ENCODE data around the gene KRTAP5-6. TPM values are rescaled to one million over a fixed set of nuclear protein-coding genes. Genes with fewer than 3 reads are reported as not detected.

Gene KRTAP5-6
- total and polyA plus RNA-seq, 2 donors (not counting 1 experiment from before 2014, with no cell fraction given): not detected

DNA sequence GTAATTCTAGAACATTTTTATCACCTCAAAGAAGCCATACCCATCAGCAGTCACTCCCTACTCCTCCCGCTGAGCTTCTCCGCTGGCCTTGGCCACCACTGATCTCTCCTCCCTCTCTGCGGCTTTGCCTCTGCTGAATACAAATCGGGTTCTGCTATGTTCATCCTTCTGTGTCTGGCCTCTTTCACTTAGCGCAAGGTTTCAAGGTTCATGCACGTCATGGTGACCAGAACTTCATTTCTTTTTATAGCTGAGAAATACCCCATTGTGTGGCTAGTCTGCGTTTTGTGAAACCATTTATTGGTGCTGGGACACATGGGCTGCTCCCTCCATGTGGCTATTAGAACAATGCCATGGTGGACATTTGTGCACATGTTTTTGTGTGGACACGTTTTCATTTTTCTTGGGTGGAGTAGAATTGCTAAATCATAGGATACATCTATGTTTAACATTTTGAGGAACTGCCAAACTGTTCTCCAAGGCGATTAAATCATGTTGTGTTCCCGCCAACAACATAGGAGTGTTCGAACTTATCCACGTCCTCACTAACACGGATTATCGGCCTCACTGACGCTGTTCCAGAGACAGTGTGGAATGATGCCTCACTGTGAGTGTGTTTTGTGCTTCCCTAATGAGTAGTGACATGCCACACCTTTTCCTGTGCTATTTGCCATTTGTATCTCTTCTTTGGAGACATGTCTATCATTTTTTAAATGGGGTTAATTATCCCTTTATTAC lies 24.2 kb upstream of the KRTAP5-6 start:
- Mint-ChIP-seq H3K4me1 (no peaks in the 10 kb centered on the region), H3K27me3 (peaks cover 42% of the 10 kb centered on the region), H3K4me3 (no peak overlapping the region), H3K9me3 (ENCODE audit: insufficient read depth) (no peaks in the 10 kb centered on the region), H3K27ac (no peak overlapping the region)
- H3K4me3 ChIP-seq (ENCODE audit: control extremely low read depth in 1 of 5, extremely low read depth in 1 of 5, insufficient read depth in 1 of 5, low read depth in 2 of 5, low read length in 4 of 5): no peak overlapping the region
- no peak overlapping the region for H3K9ac ChIP-seq (ENCODE audit: low read length)
- H3K27ac ChIP-seq (ENCODE audit: low read length in 2 of 2): no peak overlapping the region
- intact Hi-C loops (cut with micrococcal nuclease): no loop called here
- no peak overlapping the region for H3K4me2 ChIP-seq (replicated peaks; ENCODE audit: low read depth, low read length, poor library complexity, severe bottlenecking)
- no peaks in the 10 kb centered on the region for H3K36me3 ChIP-seq (replicated peaks in 1 of 2; ENCODE audit: control extremely low read depth in 1 of 2, control insufficient read depth in 1 of 2, extremely low read depth in 1 of 2, insufficient read depth in 2 of 2, low read length in 1 of 2)
- ATAC-seq (ENCODE audit: low read depth) (no peak), DNase-seq (no peak)
- ChIA-PET CTCF (no interaction called here), POLR2A (no interaction called here)
- TF ChIP-seq, protein P1, sequence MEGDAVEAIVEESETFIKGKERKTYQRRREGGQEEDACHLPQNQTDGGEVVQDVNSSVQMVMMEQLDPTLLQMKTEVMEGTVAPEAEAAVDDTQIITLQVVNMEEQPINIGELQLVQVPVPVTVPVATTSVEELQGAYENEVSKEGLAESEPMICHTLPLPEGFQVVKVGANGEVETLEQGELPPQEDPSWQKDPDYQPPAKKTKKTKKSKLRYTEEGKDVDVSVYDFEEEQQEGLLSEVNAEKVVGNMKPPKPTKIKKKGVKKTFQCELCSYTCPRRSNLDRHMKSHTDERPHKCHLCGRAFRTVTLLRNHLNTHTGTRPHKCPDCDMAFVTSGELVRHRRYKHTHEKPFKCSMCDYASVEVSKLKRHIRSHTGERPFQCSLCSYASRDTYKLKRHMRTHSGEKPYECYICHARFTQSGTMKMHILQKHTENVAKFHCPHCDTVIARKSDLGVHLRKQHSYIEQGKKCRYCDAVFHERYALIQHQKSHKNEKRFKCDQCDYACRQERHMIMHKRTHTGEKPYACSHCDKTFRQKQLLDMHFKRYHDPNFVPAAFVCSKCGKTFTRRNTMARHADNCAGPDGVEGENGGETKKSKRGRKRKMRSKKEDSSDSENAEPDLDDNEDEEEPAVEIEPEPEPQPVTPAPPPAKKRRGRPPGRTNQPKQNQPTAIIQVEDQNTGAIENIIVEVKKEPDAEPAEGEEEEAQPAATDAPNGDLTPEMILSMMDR (IDR thresholded peaks at IDR 0.05): no peak
- no peak for TF ChIP-seq EZH2 (IDR thresholded peaks at IDR 0.05; ENCODE audit: borderline replicate concordance, insufficient read depth, low read depth, low read length, poor library complexity, severe bottlenecking)
- H3K27me3 ChIP-seq (replicated peaks in 1 of 4; ENCODE audit: control extremely low read depth in 1 of 4, control insufficient read depth in 3 of 4, insufficient read depth in 4 of 4, low read length in 3 of 4): peaks cover 0 to 12% (median 2%) of the 10 kb centered on the region in 4 experiments
- WGBS (ENCODE audit: insufficient coverage): 85% methylated on average over 6 of the region's 15 CpGs
- no peaks in the 10 kb centered on the region for H4K20me1 ChIP-seq (ENCODE audit: control insufficient read depth, insufficient read depth, low read length, poor library complexity, severe bottlenecking)
- H3K79me2 ChIP-seq (ENCODE audit: control insufficient read depth, insufficient read depth, low read length): no peaks in the 10 kb centered on the region
- no peaks in the 10 kb centered on the region for H3K4me1 ChIP-seq (ENCODE audit: control insufficient read depth in 2 of 2, insufficient read depth in 2 of 2, low read length in 2 of 2)
- peaks cover 0 to 9% (median 0%) of the 10 kb centered on the region in 3 donors for H3K9me3 ChIP-seq (ENCODE audit: control extremely low read depth in 1 of 3, control insufficient read depth in 2 of 3, insufficient read depth in 1 of 3, low read length in 2 of 3)
- no peak overlapping the region for H2AFZ ChIP-seq (ENCODE audit: insufficient read depth, low read depth, low read length, poor library complexity, severe bottlenecking)

DNA sequence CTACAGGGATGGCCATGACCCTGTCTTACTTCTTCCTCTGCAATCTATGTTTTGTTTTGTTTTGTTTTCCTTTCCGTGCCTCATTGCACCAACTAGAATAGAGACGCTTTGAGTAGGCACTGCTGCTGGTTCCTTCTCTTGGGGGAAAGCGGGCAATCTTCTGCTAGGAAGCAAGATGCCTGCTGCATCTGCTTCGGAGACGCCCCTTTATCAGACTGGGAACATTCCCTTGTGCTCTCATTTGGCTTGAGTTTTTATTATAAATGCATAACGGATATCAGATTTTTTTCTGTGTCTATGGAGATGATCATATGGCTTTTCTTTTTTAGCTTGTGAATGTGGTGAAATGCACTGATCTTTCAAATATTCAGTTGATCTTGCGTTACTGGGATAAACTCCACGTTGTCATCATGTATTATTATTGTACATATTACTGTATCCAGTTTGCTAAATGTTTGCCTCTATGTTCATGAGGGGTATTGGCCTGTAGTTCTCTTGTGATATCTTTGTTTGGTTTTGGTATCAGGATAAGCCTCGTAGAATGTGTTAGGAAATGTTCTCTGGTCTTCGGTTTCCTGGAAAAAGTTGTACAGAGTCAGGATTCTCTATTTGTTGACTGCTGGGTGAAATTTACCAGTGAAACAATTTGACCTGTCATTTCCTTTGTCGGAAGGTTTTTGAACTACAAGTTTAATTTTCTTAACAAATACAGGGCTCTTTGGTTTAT lies 23.4 kb upstream of the KRTAP5-6 start:
- no peak overlapping the region for H3K4me2 ChIP-seq (replicated peaks; ENCODE audit: low read depth, low read length, poor library complexity, severe bottlenecking)
- H3K4me1 ChIP-seq (ENCODE audit: control insufficient read depth in 2 of 2, insufficient read depth in 2 of 2, low read length in 2 of 2): no peaks in the 10 kb centered on the region
- ATAC-seq (ENCODE audit: low read depth) (no peak), DNase-seq (no peak)
- H2AFZ ChIP-seq (ENCODE audit: insufficient read depth, low read depth, low read length, poor library complexity, severe bottlenecking): no peak overlapping the region
- Mint-ChIP-seq H3K4me3 (no peak overlapping the region), H3K27me3 (peaks cover 39% of the 10 kb centered on the region), H3K27ac (no peak overlapping the region), H3K4me1 (no peaks in the 10 kb centered on the region), H3K9me3 (ENCODE audit: insufficient read depth) (no peaks in the 10 kb centered on the region)
- no peaks in the 10 kb centered on the region for H3K36me3 ChIP-seq (replicated peaks in 1 of 2; ENCODE audit: control extremely low read depth in 1 of 2, control insufficient read depth in 1 of 2, extremely low read depth in 1 of 2, insufficient read depth in 2 of 2, low read length in 1 of 2)
- no peaks in the 10 kb centered on the region for H3K79me2 ChIP-seq (ENCODE audit: control insufficient read depth, insufficient read depth, low read length)
- peaks cover 0 to 9% (median 2%) of the 10 kb centered on the region in 4 experiments for H3K27me3 ChIP-seq (replicated peaks in 1 of 4; ENCODE audit: control extremely low read depth in 1 of 4, control insufficient read depth in 3 of 4, insufficient read depth in 4 of 4, low read length in 3 of 4)
- no peak overlapping the region for H3K27ac ChIP-seq (ENCODE audit: low read length in 2 of 2)
- peaks cover 0 to 9% (median 0%) of the 10 kb centered on the region in 3 donors for H3K9me3 ChIP-seq (ENCODE audit: control extremely low read depth in 1 of 3, control insufficient read depth in 2 of 3, insufficient read depth in 1 of 3, low read length in 2 of 3)
- intact Hi-C loops (cut with micrococcal nuclease): no loop called here
- 91% methylated on average over 5 of the region's 11 CpGs for WGBS (ENCODE audit: insufficient coverage)
- ChIA-PET CTCF (no interaction called here), POLR2A (no interaction called here)
- no peak overlapping the region for H3K9ac ChIP-seq (ENCODE audit: low read length)
- H4K20me1 ChIP-seq (ENCODE audit: control insufficient read depth, insufficient read depth, low read length, poor library complexity, severe bottlenecking): no peaks in the 10 kb centered on the region
- H3K4me3 ChIP-seq (ENCODE audit: control extremely low read depth in 1 of 5, extremely low read depth in 1 of 5, insufficient read depth in 1 of 5, low read depth in 2 of 5, low read length in 4 of 5): no peak overlapping the region
- TF ChIP-seq, protein P1 (IDR thresholded peaks at IDR 0.05): no peak
- TF ChIP-seq EZH2 (IDR thresholded peaks at IDR 0.05; ENCODE audit: borderline replicate concordance, insufficient read depth, low read depth, low read length, poor library complexity, severe bottlenecking): no peak

All from B cell (primary cell).